IMR-90 (cell line): ENCODE measurements around the gene CCNK. TPM values are rescaled to one million over a fixed set of nuclear protein-coding genes. Genes with fewer than 3 reads are reported as not detected.

Experiments used
- ATAC-seq: fragments of 200-7000 bp; cut with Tn5 transposase; 2 replicates; pipeline ENCODE4 v1.9.1; 2020; ENCODE audit warnings: low read depth, mild to moderate bottlenecking, moderate library complexity
- BruUV-seq: library from RNA; stranded (reverse); fragments of 400-500 nt; replicated peaks from 2 replicates; lab custom pipeline; 2021; lab: Mats Ljungman, UMichigan
- CTCF ChIA-PET: fragments of 300-600 bp; formaldehyde crosslinking; extraction: SDS; loops from one replicate; lab custom pipeline; 2021; ENCODE audit warnings: antibody characterized with exemption; lab: Yijun Ruan, JAX
- POLR2A ChIA-PET: fragments of 300-600 bp; sonication (Branson Sonifier 250); formaldehyde crosslinking; loops from one replicate; lab custom pipeline; 2022; ENCODE audit warnings: antibody characterized with exemption; ENCODE audit not compliant: unreplicated experiment; lab: Charles Lee
- DNase-seq: peaks from one replicate; pipeline ENCODE4 v3.0.0; 2013
- H2AFZ ChIP-seq: replicated peaks from 2 replicates; pipeline ENCODE3; 2013; ENCODE audit warnings: low read length, mild to moderate bottlenecking; ENCODE audit not compliant: poor library complexity
- H2AK5ac ChIP-seq: 2 replicates; pipeline ENCODE4 v1.6.1; 2013; ENCODE audit warnings: low read depth, low read length, inconsistent platforms
- H2AK9ac ChIP-seq: replicated peaks from 2 replicates; pipeline ENCODE3; 2013; ENCODE audit warnings: mild to moderate bottlenecking, low read depth, low read length, moderate library complexity; ENCODE audit not compliant: poor library complexity
- H2BK120ac ChIP-seq: 2 replicates; pipeline ENCODE4 v1.6.1; 2013; ENCODE audit warnings: low read depth, low read length, inconsistent platforms
- H2BK15ac ChIP-seq: 3 replicates; pipeline ENCODE4 v1.6.1; 2013; ENCODE audit warnings: low read depth, low read length, inconsistent platforms
- H2BK20ac ChIP-seq: 2 replicates; pipeline ENCODE4 v1.6.1; 2013; ENCODE audit warnings: low read depth, mild to moderate bottlenecking, inconsistent platforms, low read length, moderate library complexity
- H2BK5ac ChIP-seq: 2 replicates; pipeline ENCODE4 v1.6.1; 2013; ENCODE audit warnings: mild to moderate bottlenecking, low read depth, low read length, inconsistent platforms; ENCODE audit not compliant: poor library complexity, severe bottlenecking
- H3K14ac ChIP-seq: replicated peaks from 2 replicates; pipeline ENCODE4 v1.6.1; 2013; ENCODE audit warnings: low read depth, low read length, inconsistent platforms
- H3K18ac ChIP-seq: 2 replicates; pipeline ENCODE4 v1.6.1; 2013; ENCODE audit warnings: low read depth, low read length, control low read depth
- H3K23ac ChIP-seq: 2 replicates; pipeline ENCODE4 v1.6.1; 2013; ENCODE audit warnings: low read depth, low read length, inconsistent platforms
- H3K27ac ChIP-seq: 2 replicates; pipeline ENCODE4 v1.5.1; 2013; ENCODE audit warnings: mild to moderate bottlenecking, control low read depth, low read length; ENCODE audit not compliant: insufficient read depth
- H3K27me3 ChIP-seq: 2 replicates; pipeline ENCODE4 v1.6.1; 2013; ENCODE audit warnings: low read length; ENCODE audit not compliant: control insufficient read depth, insufficient read depth
- H3K36me3 ChIP-seq: 2 replicates; pipeline ENCODE4 v1.6.1; 2013; ENCODE audit warnings: low read length, mixed read lengths; ENCODE audit not compliant: control insufficient read depth, insufficient read depth
- H3K4ac ChIP-seq: 2 replicates; pipeline ENCODE4 v1.6.1; 2013; ENCODE audit warnings: low read depth, low read length, inconsistent platforms
- H3K4me1 ChIP-seq: 2 replicates; pipeline ENCODE4 v1.6.1; 2013; ENCODE audit warnings: low read length, mixed read lengths; ENCODE audit not compliant: control insufficient read depth, insufficient read depth
- H3K4me2 ChIP-seq: 2 replicates; pipeline ENCODE4 v1.6.1; 2013; ENCODE audit warnings: low read depth, mild to moderate bottlenecking, control low read depth, low read length, moderate library complexity
- H3K4me3 ChIP-seq: 2 replicates; pipeline ENCODE4 v1.5.1; 2013; ENCODE audit warnings: low read depth, mild to moderate bottlenecking, control low read depth, low read length, moderate library complexity; ENCODE audit not compliant: insufficient read depth
- H3K56ac ChIP-seq: 2 replicates; pipeline ENCODE4 v1.6.1; 2013; ENCODE audit warnings: low read length, inconsistent platforms; ENCODE audit not compliant: insufficient read depth; ENCODE audit errors: extremely low read depth
- H3K79me1 ChIP-seq, 2 experiments: 2 replicates each; pipeline ENCODE4 v1.6.1; 2013; ENCODE audit warnings: low read length in 2 of 2, inconsistent platforms in 1 of 2, low read depth in 1 of 2
- H3K9ac ChIP-seq: 2 replicates; pipeline ENCODE4 v1.6.1; 2013; ENCODE audit warnings: low read depth, low read length, control low read depth
- H3K9me1 ChIP-seq: 2 replicates; pipeline ENCODE4 v1.6.1; 2013; ENCODE audit warnings: low read length, inconsistent platforms; ENCODE audit not compliant: insufficient read depth
- H3K9me3 ChIP-seq: 2 replicates; pipeline ENCODE4 v1.6.1; 2013; ENCODE audit warnings: low read length; ENCODE audit not compliant: control insufficient read depth, insufficient read depth
- H4K20me1 ChIP-seq: 2 replicates; pipeline ENCODE4 v1.6.1; 2013; ENCODE audit warnings: low read length, inconsistent platforms; ENCODE audit not compliant: insufficient read depth
- H4K5ac ChIP-seq: 2 replicates; pipeline ENCODE4 v1.6.1; 2013; ENCODE audit warnings: mild to moderate bottlenecking, low read depth, low read length, control low read depth
- H4K8ac ChIP-seq, 2 experiments: 2 replicates each; pipeline ENCODE4 v1.6.1; 2013; ENCODE audit warnings: low read depth in 2 of 2, low read length in 2 of 2, control low read depth in 1 of 2, inconsistent platforms in 1 of 2
- H4K91ac ChIP-seq: 2 replicates; pipeline ENCODE4 v1.6.1; 2013; ENCODE audit warnings: low read depth, low read length, inconsistent platforms; ENCODE audit not compliant: insufficient read depth
- ELK1 ChIP-seq: fragments of 150-350 bp; IDR thresholded peaks from 2 replicates; pipeline ENCODE4 v1.6.1; 2016; ENCODE audit warnings: low read depth, mild to moderate bottlenecking, low read length, moderate library complexity, borderline replicate concordance
- FOS ChIP-seq: fragments of 150-350 bp; IDR thresholded peaks from 2 replicates; pipeline ENCODE4 v1.6.1; 2016; ENCODE audit warnings: low read depth, low read length
- MAFK ChIP-seq: IDR thresholded peaks from 2 replicates; pipeline ENCODE4 v1.6.1; 2012; ENCODE audit warnings: low read depth, low read length, improper control_type of control experiment
- MXI1 ChIP-seq: IDR thresholded peaks from 2 replicates; pipeline ENCODE4 v1.6.1; 2012; ENCODE audit warnings: low read depth, mild to moderate bottlenecking, low read length, moderate library complexity, borderline replicate concordance
- NFE2L2 ChIP-seq: fragments of 150-350 bp; IDR thresholded peaks from 2 replicates; pipeline ENCODE4 v1.6.1; 2016; ENCODE audit warnings: low read depth, mild to moderate bottlenecking, low read length
- POLR2A ChIP-seq: IDR thresholded peaks from 2 replicates; pipeline ENCODE4 v1.6.1; 2012; ENCODE audit warnings: mild to moderate bottlenecking, low read depth, low read length
- RAD21 ChIP-seq: IDR thresholded peaks from 2 replicates; pipeline ENCODE4 v1.6.1; 2012; ENCODE audit warnings: low read length, improper control_type of control experiment
- RCOR1 ChIP-seq: IDR thresholded peaks from 2 replicates; pipeline ENCODE4 v1.6.1; 2012; ENCODE audit warnings: mild to moderate bottlenecking, low read length, improper control_type of control experiment; ENCODE audit not compliant: insufficient replicate concordance
- USF2 ChIP-seq: fragments of 150-350 bp; IDR thresholded peaks from 2 replicates; pipeline ENCODE4 v1.6.1; 2017; ENCODE audit warnings: mild to moderate bottlenecking, antibody characterized with exemption, low read length, low read depth
- WGBS, 2 experiments: methylation state at CpG; one replicate each; pipeline versions ENCODE4 v1.1.5 to v1.1.7; 2013; ENCODE audit warnings: missing lambda C conversion rate in 2 of 2; ENCODE audit not compliant: insufficient read length in 1 of 2; ENCODE audit errors: extremely low coverage in 2 of 2; 5-methylcytosine and 5-hydroxymethylcytosine counted together
- dilution Hi-C: fragments of 300-500 bp; cut with HindIII; formaldehyde crosslinking; loops from one replicate; pipeline ENCODE4 v1.14.3; 2018; ENCODE audit warnings: low sequenced_read_pairs; ENCODE audit not compliant: unreplicated experiment
- in situ Hi-C: fragments of 300-500 bp; cut with MboI; formaldehyde crosslinking; loops from 3 replicates; pipeline ENCODE4 v1.14.3; 2019; ENCODE audit warnings: low sequenced_read_pairs, inconsistent platforms, mixed read lengths
- intact Hi-C: fragments of 100-400 bp; cut with micrococcal nuclease; formaldehyde crosslinking; loops from 2 replicates; pipeline ENCODE4 v1.10.0; 2022
- polyA plus RNA-seq, 3 experiments: library from polyadenylated mRNA; depleted of rRNA; stranded (reverse); fragments of >200 nt; gene quantifications; 2 replicates each; pipeline ENCODE4 v1.2.3, GENCODE V29; 2012; ENCODE audit warnings: low replicate concordance in 1 of 3
- total RNA-seq: library from RNA; depleted of rRNA; stranded (reverse); fragments of >200 nt; gene quantifications from 2 replicates; pipeline ENCODE4 v1.2.3, GENCODE V29; 2012

CCNK gene
- total and polyA plus RNA-seq, 2 of the 4 experiments (the other 2 are of a cell fraction), result 18.8 to 38.3 TPM

GRCh38 chr14:99516871-99517642 lies 35.8 kb downstream of the CCNK start:
- H2AK5ac ChIP-seq, result no peak overlapping the region; the same call in 1 of the 2 replicates
- no peaks in the 10 kb centered on the region for H3K9me3 ChIP-seq
- no peak overlapping the region for H3K27ac ChIP-seq
- in situ Hi-C loops, result no loop called here
- peaks cover 11 to 74% of the 10 kb centered on the region in 2 experiments for H3K79me1 ChIP-seq
- dilution Hi-C loops, result no loop called here
- ATAC-seq (no peak), DNase-seq (no peak)
- H3K14ac ChIP-seq, result no peak overlapping the region
- BruUV-seq, result no TSS peak
- no peak overlapping the region for H3K23ac ChIP-seq
- no peak overlapping the region for H3K18ac ChIP-seq
- H3K4me1 ChIP-seq, result peaks cover 12% of the 10 kb centered on the region
- H3K36me3 ChIP-seq, result peaks cover 21% of the 10 kb centered on the region
- no peak overlapping the region for H3K4me3 ChIP-seq
- no peak for TF ChIP-seq NFE2L2
- TF ChIP-seq MXI1, result no peak
- no peak for TF ChIP-seq FOS
- TF ChIP-seq POLR2A, result no peak
- TF ChIP-seq RCOR1, result no peak
- no peak for TF ChIP-seq ELK1
- TF ChIP-seq MAFK, result no peak
- TF ChIP-seq RAD21, result no peak
- no peak for TF ChIP-seq USF2
- no peak overlapping the region for H2BK120ac ChIP-seq
- ChIA-PET CTCF (interaction anchor here (1.7 kb wide), 1 partner anchor 92 kb away, joined by 4 read pairs; no protein-coding TSS in a partner anchor), POLR2A (no interaction called here)
- H3K9me1 ChIP-seq, result no peaks in the 10 kb centered on the region; the same call in 1 of the 2 replicates
- 100% methylated on average over 1 of the region's 14 CpGs; no CpG with 5 or more reads in 1 of the 2 experiments for WGBS, 2 experiments
- H4K8ac ChIP-seq, result no peak overlapping the region
- no peak overlapping the region for H2AFZ ChIP-seq
- H2BK5ac ChIP-seq, result no peak overlapping the region
- H4K91ac ChIP-seq, result no peak overlapping the region
- H3K4ac ChIP-seq, result no peak overlapping the region
- no peak overlapping the region for H3K4me2 ChIP-seq
- H2AK9ac ChIP-seq, result no peak overlapping the region
- no peak overlapping the region for H3K56ac ChIP-seq
- no peak overlapping the region for H2BK15ac ChIP-seq
- no peak overlapping the region for H2BK20ac ChIP-seq
- no peak overlapping the region for H4K5ac ChIP-seq
- intact Hi-C loops, result no loop called here
- no peak overlapping the region for H3K9ac ChIP-seq
- H3K27me3 ChIP-seq, result no peaks in the 10 kb centered on the region
- H4K20me1 ChIP-seq, result peaks cover 38% of the 10 kb centered on the region
